ENCODE measurements around the gene TBCK.

GRCh38 chr4:106149026-106149425 lies 167.0 kb downstream of the TBCK start:
- TF ChIP-seq CTCF (IDR thresholded peaks at IDR 0.05) (no peak), POLR2A (IDR thresholded peaks at IDR 0.05) (no peak)
